HG02973 (cell line): ENCODE data around the gene ZNF276.
"Not testable (repeated sequence)": the region's sequence is repeated elsewhere in the genome, so short reads cannot be mapped to it uniquely, and the experiment has no call there.

ENCODE experiments used
- ATAC-seq: cut with Tn5 transposase; IDR thresholded peaks from one replicate; pipeline ENCODE4 v1.9.1; 2021; ENCODE audit warnings: moderate library complexity; ENCODE audit not compliant: unreplicated experiment

Gene ZNF276

GRCh38 chr16:89779231-89779908 lies 58.0 kb downstream of the ZNF276 start:
- no peak for ATAC-seq

GRCh38 chr16:89779909-89780305 lies 58.6 kb downstream of the ZNF276 start:
- ATAC-seq = no peak

GRCh38 chr16:89782489-89782888 lies 61.2 kb downstream of the ZNF276 start:
- ATAC-seq = no peak

- not testable (repeated sequence) for ATAC-seq
Observed at GRCh38 chr16:89783952-89784351, 62.6 kb downstream of the ZNF276 start.

GRCh38 chr16:89784406-89784805 lies 63.1 kb downstream of the ZNF276 start:
- ATAC-seq = no peak

- no peak for ATAC-seq
Observed at GRCh38 chr16:89785523-89786155, 64.3 kb downstream of the ZNF276 start.

- ATAC-seq = no peak
Observed at GRCh38 chr16:89786474-89787364, 65.4 kb downstream of the ZNF276 start.

- ATAC-seq = no peak
Observed at GRCh38 chr16:89787365-89787805, 66.0 kb downstream of the ZNF276 start.
